ENCODE data around the gene C6orf47.

Gene C6orf47

GRCh38 chr6:31634131-31634530, 26.4 kb downstream of the C6orf47 start:
- no peak for DNase-seq

DNA sequence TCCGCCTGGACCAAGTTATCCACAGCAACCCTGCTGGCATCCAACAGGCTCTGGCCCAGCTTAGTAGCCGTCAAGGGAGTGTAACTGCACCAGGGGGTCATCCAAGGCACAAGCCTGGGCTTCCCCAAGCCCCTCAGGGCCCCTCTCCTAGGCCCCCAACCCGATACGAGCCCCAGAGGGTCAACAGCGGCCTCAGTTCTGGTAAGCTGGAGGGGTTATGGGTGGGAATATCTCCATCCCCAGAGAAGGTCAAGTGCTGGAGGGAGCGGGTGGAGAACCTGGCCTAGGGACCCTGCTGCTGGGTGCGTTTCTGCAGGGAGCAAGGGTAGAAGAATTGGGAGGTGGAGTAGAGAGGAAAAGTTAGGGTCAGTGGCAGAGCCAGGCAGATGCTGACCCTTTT, 27.1 kb downstream of the C6orf47 start:
- DNase-seq: no peak

GRCh38 chr6:31632279-31632946, 28.2 kb downstream of the C6orf47 start:
- no peak for DNase-seq

GRCh38 chr6:31631681-31632278, 28.8 kb downstream of the C6orf47 start:
- DNase-seq: no peak

- DNase-seq: no peak
Measured at GRCh38 chr6:31631209-31631608, 29.4 kb downstream of the C6orf47 start.

DNA sequence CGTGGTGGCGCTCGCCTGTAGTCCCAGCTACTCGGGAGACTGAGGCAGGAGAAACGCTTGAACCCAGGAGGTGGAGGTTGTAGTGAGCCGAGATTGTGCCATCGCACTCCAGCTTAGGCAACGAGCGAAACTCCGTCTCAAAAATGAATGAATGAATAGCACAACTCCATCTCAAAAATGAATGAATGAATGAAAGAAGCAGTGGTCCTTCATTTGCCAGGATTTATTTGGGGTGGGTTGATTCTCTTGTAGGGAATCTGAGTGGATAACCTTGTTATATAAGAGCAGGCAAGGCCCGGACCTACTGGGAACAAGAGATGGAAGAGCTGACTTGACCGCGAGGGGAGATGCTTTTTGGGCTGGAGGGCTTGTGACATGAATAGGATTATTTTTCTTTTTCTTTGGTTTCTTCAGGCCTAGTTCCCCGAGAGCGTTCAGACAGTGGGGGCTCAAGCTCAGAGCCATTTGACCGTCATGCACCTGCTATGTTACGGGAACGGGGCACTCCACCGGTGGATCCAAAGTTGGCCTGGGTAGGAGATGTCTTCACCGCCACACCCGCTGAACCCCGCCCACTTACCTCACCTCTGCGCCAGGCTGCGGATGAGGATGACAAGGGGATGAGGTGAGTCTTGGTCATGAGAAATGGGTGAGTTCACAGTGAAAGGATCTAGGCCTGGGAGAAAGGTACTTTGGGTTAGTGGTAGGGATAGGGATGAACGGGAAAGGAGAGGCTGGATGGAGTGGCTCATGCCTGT, 30.2 kb downstream of the C6orf47 start:
- no peak for DNase-seq

GRCh38 chr6:31629014-31629413, 31.6 kb downstream of the C6orf47 start:
- no peak for DNase-seq

- DNase-seq: no peak
Measured at GRCh38 chr6:31627690-31628287, 32.8 kb downstream of the C6orf47 start.

DNA sequence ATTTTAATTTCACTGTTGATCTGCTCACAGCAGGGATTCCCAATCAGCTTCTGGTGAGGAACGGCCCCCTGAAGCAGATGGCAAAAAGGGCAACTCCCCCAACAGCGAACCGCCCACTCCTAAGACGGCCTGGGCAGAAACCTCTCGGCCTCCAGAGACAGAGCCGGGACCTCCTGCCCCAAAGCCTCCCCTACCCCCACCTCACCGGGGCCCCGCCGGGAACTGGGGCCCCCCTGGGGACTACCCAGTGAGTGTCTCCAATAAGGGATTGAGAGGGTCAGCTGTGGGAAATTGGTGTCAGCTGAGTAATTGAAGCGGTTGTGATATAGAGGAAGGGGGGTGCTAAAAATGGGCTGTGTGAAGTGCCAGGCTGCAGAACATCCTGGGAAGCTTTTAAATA, 33.6 kb downstream of the C6orf47 start:
- no peak for DNase-seq

GRCh38 chr6:31624070-31624469, 36.5 kb downstream of the C6orf47 start:
- no peak for DNase-seq

DNA sequence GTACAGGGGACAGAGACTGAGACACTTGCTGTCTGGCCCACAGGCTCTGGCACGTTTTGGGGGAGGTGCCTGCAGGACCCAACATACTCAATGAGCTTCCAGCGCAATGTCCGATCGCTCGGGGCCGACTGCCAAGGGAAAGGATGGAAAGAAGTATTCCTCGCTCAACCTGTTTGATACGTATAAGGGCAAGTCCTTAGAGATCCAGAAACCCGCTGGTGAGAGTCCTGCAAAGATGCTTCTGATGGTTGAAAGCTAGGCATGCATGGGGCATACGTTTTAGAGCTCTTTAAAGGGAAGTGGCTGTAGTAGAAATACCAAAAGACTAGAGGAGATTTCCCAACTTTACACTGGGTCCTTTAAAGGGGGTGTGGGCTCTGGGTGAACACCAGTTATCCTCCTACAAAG, 37.9 kb downstream of the C6orf47 start:
- no peak for DNase-seq

GRCh38 chr6:31621991-31622390, 38.6 kb downstream of the C6orf47 start:
- no peak for DNase-seq

DNA sequence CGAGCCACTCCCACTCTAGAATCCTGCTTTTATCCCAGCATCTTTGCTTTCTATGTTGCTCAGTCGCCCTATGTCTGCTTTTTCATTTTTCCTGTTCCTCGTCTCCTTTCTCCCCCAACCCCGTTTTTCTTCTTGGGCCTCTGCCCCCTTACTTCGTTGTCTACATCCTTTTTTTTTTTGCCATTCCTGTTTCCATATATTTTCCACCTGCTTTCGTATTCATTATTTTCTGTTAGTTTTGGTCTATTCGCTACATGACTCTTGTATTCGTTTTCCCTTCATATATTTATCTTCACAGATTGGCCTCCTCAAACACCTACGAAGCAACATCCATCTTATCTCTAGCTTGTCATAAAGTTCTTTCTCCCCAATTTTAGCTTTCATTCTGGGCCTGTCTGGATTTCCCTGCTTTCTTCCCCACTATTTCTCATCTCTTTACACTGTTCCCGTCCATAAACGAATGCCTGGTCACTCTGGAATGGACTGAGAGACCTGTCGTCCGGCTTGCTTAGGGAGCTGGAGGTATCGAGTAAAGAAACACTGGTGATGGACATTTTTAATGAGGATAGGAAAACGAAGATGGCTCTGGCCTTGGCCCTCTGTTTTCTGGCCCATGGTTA, 39.1 kb downstream of the C6orf47 start:
- DNase-seq: no peak

DNA sequence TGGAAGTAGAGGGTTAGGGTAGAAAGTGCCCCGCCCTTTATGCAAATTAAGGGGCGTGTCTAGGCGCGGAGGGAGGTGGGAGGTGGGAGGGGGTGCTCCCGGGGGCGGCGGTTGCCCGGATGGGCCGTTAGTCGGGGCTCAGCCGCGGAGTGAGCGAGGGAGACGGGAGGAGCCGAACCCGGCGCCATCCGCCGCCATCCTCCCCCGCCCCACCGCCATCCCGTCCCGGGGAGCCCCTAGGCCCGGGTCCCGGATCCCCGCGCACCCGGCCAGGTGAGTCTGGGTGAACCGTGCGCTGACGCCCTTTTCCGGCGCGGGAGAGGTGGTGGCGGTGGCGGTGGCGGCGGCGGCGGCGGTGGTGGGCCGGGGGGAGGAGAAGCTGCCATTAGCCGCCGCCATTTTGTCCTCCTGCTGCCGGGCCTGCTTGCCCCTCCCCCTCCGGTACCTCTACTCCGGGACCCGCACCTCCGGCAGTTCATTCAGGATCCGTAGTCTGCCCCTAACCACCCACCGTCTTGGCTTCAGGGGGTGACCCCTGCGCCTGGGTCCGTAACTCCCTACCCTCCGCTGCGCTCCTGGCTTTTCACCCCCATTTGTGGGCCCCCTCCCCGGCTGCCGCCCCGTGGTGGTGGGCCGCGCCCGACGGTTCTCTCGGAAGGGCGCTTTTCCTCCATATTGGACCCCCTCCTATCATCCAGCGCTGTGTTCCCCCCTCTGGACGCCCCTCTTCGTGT, 39.8 kb downstream of the C6orf47 start, which contains the start of gene PRRC2A:
TSS of gene PRRC2A (plus strand) at position 130 of the 734 bp plus-strand sequence. CDS start 2,075 bp downstream, outside the sequence.
- peak; percentile 75 for DNase-seq

DNA sequence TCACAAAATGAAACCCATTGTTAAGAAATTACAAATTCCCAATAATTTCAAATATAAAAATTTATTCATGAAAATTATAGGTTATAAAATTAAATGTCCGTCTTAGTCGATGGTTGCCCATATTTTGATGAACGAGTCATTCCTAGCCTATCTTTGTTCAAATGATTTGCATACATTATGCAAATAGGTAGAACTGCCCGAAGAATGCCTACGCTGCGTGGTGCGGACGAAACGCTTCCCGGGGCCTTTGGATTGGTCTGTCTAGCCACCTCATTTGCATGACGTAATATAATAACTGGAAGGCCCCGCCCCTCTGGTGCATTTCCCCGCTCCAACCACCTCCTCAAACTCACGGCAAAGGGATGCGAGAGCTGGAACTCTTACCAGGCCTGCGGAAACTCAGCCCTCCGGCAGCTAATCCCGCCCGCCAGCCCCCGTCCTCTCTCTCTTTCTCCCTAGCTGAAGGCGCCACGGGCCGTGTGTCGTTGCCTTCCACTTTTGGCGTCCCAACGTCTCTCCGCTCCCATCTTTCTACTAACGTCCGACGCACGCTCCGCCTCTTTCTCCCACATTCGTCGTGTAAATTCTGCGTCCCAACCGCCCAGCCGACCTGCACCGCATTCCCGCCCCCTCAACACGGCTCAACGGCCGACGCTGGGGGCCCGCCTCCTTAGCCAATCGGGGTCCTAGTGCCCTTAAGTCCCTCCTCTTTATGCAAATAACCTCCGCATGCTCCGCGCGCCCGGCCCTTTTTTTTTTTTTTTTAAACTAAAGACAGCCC, 40.6 kb downstream of the C6orf47 start:
- DNase-seq: peak; percentile 97

DNA sequence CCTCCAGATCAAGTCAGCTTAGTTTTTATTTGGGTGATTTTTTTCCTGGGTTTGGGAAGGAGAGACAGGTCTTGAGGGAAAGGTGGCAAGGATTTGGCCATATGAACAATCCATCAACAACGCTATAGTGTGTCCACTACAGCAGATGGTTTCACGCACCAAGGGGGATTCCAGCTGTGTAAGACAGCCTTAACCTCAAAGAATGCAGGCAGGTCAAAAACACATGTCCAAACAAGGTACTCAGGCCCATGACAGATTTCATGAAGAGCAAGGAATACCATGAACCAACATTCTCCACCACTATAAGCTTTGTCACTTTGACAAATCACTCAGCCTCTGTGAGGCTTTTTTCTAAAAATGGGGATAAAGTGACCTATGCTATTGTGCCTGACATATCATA, 43.6 kb downstream of the C6orf47 start:
- DNase-seq: no peak

DNA sequence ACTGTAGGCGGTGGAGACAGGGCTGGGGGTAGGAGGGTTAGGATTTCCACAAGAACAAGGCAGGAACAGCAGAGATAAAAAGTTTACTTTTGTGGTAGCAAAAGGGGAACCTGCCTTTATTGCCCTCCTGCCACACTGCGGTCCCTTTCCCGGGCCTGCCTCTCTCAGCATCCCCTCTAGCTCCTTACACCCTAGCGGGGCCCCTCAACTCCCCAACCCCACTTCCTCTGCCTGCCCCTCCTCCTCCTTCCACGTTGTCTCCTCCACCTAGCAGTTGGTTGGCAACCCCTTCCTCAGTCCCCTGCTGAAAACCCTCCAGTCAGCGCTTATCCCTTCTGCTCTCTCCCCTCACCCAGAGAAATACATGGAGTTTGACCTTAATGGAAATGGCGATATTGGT, 44.8 kb downstream of the C6orf47 start:
- DNase-seq: no peak

- no peak for DNase-seq
Measured at GRCh38 chr6:31614684-31615578, 45.6 kb downstream of the C6orf47 start, which contains the start of gene AIF1. AIF1 (plus strand) TSS chr6:31615234; CDS start chr6:31615330, 96 bp downstream.

GRCh38 chr6:31614075-31614619, 46.4 kb downstream of the C6orf47 start:
- no peak for DNase-seq

- DNase-seq: no peak
Measured at GRCh38 chr6:31610968-31611367, 49.6 kb downstream of the C6orf47 start.

Data from DMS79 treated with DMSO at 0.1 percent for 48 hours (cell line).